ENCODE data around the gene GRIK4. TPM values are rescaled to one million over a fixed set of nuclear protein-coding genes. Genes with fewer than 3 reads are reported as not detected.

GRIK4 gene
- total RNA-seq, 1 experiment from 2014 or later: 3.3 TPM

DNA sequence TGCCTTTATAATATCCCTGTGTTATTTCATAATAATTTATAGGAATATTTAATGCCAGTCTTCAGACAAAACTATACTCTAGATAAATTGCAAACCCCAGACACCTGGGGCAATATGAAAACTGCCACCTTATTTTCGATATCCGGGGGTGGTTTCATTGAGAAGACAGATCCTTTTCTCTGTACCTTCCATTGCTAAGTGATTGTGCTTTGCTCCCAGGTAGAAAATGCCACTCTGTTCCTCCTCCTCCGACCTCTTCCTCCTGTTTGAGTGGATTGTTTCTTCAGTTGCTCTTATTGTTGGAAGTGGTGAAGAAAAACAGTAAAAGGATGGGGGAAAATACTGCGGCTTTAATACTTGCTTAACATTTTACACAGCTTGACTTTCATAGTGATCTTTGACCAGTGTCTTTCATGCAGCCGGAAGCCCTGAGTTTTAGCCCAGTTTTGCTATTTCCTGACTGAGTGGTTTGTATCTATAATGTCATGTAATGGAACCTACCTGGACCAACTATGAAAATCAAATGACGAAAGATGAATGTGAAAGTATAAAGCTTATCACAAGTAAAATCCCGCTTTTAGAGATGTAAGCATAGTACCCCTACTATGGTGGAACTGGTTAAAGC is 5.6 kb upstream of the GRIK4 start:
- ChIA-PET POLR2A (no interaction called here), CTCF (interaction anchor here (0.7 to 4.2 kb wide), 2 partner anchors 179 to 480 kb away, joined by 3 to 19 read pairs; no protein-coding TSS in a partner anchor)
- Mint-ChIP-seq H3K9me3 (no peaks in the 10 kb centered on the region), H3K4me3 (no peak overlapping the region), H3K36me3 (no peaks in the 10 kb centered on the region), H3K4me1 (peaks cover 41% of the 10 kb centered on the region), H3K27ac (no peak overlapping the region), H3K27me3 (ENCODE audit: low read depth) (peaks cover 9% of the 10 kb centered on the region)
- DNase-seq (ENCODE audit: low spot score) (no peak), ATAC-seq (no peak)
- TF ChIP-seq, protein P1, sequence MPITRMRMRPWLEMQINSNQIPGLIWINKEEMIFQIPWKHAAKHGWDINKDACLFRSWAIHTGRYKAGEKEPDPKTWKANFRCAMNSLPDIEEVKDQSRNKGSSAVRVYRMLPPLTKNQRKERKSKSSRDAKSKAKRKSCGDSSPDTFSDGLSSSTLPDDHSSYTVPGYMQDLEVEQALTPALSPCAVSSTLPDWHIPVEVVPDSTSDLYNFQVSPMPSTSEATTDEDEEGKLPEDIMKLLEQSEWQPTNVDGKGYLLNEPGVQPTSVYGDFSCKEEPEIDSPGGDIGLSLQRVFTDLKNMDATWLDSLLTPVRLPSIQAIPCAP (CRISPR knock-in tag; IDR thresholded peaks at IDR 0.05): no peak
- TF ChIP-seq GRHL2 (CRISPR knock-in tag; IDR thresholded peaks at IDR 0.05; ENCODE audit: insufficient replicate concordance, severe bottlenecking) (no peak), TEAD1 (CRISPR knock-in tag; IDR thresholded peaks at IDR 0.05) (no peak), NFATC4 (CRISPR knock-in tag; IDR thresholded peaks at IDR 0.05) (no peak), ZNF317 (CRISPR knock-in tag; IDR thresholded peaks at IDR 0.05; ENCODE audit: borderline replicate concordance, low read depth) (no peak), ZNF416 (CRISPR knock-in tag; IDR thresholded peaks at IDR 0.05) (no peak), MXD4 (CRISPR knock-in tag; IDR thresholded peaks at IDR 0.05; ENCODE audit: borderline replicate concordance) (no peak), JAZF1 (CRISPR knock-in tag; IDR thresholded peaks at IDR 0.05) (no peak), ZNF138 (CRISPR knock-in tag; conservative IDR thresholded peaks at IDR 0.05) (no peak), TP53 (CRISPR knock-in tag; IDR thresholded peaks at IDR 0.05) (no peak)
- TF ChIP-seq, protein P2, sequence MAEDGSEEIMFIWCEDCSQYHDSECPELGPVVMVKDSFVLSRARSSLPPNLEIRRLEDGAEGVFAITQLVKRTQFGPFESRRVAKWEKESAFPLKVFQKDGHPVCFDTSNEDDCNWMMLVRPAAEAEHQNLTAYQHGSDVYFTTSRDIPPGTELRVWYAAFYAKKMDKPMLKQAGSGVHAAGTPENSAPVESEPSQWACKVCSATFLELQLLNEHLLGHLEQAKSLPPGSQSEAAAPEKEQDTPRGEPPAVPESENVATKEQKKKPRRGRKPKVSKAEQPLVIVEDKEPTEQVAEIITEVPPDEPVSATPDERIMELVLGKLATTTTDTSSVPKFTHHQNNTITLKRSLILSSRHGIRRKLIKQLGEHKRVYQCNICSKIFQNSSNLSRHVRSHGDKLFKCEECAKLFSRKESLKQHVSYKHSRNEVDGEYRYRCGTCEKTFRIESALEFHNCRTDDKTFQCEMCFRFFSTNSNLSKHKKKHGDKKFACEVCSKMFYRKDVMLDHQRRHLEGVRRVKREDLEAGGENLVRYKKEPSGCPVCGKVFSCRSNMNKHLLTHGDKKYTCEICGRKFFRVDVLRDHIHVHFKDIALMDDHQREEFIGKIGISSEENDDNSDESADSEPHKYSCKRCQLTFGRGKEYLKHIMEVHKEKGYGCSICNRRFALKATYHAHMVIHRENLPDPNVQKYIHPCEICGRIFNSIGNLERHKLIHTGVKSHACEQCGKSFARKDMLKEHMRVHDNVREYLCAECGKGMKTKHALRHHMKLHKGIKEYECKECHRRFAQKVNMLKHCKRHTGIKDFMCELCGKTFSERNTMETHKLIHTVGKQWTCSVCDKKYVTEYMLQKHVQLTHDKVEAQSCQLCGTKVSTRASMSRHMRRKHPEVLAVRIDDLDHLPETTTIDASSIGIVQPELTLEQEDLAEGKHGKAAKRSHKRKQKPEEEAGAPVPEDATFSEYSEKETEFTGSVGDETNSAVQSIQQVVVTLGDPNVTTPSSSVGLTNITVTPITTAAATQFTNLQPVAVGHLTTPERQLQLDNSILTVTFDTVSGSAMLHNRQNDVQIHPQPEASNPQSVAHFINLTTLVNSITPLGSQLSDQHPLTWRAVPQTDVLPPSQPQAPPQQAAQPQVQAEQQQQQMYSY (CRISPR knock-in tag; IDR thresholded peaks at IDR 0.05): no peak
- TF ChIP-seq, protein P3, sequence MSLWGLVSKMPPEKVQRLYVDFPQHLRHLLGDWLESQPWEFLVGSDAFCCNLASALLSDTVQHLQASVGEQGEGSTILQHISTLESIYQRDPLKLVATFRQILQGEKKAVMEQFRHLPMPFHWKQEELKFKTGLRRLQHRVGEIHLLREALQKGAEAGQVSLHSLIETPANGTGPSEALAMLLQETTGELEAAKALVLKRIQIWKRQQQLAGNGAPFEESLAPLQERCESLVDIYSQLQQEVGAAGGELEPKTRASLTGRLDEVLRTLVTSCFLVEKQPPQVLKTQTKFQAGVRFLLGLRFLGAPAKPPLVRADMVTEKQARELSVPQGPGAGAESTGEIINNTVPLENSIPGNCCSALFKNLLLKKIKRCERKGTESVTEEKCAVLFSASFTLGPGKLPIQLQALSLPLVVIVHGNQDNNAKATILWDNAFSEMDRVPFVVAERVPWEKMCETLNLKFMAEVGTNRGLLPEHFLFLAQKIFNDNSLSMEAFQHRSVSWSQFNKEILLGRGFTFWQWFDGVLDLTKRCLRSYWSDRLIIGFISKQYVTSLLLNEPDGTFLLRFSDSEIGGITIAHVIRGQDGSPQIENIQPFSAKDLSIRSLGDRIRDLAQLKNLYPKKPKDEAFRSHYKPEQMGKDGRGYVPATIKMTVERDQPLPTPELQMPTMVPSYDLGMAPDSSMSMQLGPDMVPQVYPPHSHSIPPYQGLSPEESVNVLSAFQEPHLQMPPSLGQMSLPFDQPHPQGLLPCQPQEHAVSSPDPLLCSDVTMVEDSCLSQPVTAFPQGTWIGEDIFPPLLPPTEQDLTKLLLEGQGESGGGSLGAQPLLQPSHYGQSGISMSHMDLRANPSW (CRISPR knock-in tag; conservative IDR thresholded peaks at IDR 0.05; ENCODE audit: low read depth): no peak
- TF ChIP-seq, protein P4, sequence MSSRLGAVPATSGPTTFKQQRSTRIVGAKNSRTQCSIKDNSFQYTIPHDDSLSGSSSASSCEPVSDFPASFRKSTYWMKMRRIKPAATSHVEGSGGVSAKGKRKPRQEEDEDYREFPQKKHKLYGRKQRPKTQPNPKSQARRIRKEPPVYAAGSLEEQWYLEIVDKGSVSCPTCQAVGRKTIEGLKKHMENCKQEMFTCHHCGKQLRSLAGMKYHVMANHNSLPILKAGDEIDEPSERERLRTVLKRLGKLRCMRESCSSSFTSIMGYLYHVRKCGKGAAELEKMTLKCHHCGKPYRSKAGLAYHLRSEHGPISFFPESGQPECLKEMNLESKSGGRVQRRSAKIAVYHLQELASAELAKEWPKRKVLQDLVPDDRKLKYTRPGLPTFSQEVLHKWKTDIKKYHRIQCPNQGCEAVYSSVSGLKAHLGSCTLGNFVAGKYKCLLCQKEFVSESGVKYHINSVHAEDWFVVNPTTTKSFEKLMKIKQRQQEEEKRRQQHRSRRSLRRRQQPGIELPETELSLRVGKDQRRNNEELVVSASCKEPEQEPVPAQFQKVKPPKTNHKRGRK (CRISPR knock-in tag; IDR thresholded peaks at IDR 0.05; ENCODE audit: borderline replicate concordance): no peak
- TF ChIP-seq, protein P5, sequence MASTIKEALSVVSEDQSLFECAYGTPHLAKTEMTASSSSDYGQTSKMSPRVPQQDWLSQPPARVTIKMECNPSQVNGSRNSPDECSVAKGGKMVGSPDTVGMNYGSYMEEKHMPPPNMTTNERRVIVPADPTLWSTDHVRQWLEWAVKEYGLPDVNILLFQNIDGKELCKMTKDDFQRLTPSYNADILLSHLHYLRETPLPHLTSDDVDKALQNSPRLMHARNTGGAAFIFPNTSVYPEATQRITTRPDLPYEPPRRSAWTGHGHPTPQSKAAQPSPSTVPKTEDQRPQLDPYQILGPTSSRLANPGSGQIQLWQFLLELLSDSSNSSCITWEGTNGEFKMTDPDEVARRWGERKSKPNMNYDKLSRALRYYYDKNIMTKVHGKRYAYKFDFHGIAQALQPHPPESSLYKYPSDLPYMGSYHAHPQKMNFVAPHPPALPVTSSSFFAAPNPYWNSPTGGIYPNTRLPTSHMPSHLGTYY (CRISPR knock-in tag; IDR thresholded peaks at IDR 0.05): no peak
- TF ChIP-seq, protein P6, sequence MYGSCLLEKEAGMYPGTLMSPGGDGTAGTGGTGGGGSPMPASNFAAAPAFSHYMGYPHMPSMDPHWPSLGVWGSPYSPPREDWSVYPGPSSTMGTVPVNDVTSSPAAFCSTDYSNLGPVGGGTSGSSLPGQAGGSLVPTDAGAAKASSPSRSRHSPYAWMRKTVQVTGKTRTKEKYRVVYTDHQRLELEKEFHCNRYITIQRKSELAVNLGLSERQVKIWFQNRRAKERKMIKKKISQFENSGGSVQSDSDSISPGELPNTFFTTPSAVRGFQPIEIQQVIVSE (CRISPR knock-in tag; IDR thresholded peaks at IDR 0.05; ENCODE audit: borderline replicate concordance): no peak

Data from WTC11 (cell line).